Activated naive CD8-positive, alpha-beta T cell (primary cell): ENCODE measurements around the gene PLPPR1.
"Not testable (repeated sequence)": the region's sequence is repeated elsewhere in the genome, so short reads cannot be mapped to it uniquely, and the experiment has no call there.

Source experiments
- H3K27ac Mint-ChIP-seq: one replicate; pipeline ENCODE4 v1.8.0; 2021; ENCODE audit warnings: mixed read lengths
- H3K27me3 Mint-ChIP-seq: one replicate; pipeline ENCODE4 v1.8.0; 2021; ENCODE audit warnings: mixed read lengths
- H3K36me3 Mint-ChIP-seq: one replicate; pipeline ENCODE4 v1.8.0; 2021; ENCODE audit warnings: mixed read lengths
- H3K4me1 Mint-ChIP-seq: one replicate; pipeline ENCODE4 v1.8.0; 2021; ENCODE audit warnings: low read depth, mixed read lengths
- H3K4me3 Mint-ChIP-seq: one replicate; pipeline ENCODE4 v1.8.0; 2021; ENCODE audit warnings: mild to moderate bottlenecking, mixed read lengths
- H3K9me3 Mint-ChIP-seq: one replicate; pipeline ENCODE4 v1.8.0; 2021; ENCODE audit warnings: low read depth, mixed read lengths

The PLPPR1 gene

GRCh38 chr9:101299901-101300300 is 271.4 kb downstream of the PLPPR1 start:
- Mint-ChIP-seq H3K27me3 (peaks cover 4% of the 10 kb centered on the region), H3K4me1 (no peaks in the 10 kb centered on the region), H3K27ac (no peak overlapping the region), H3K36me3 (no peaks in the 10 kb centered on the region), H3K9me3 (no peaks in the 10 kb centered on the region), H3K4me3 (no peak overlapping the region)

- Mint-ChIP-seq H3K27ac (no peak overlapping the region), H3K4me1 (no peaks in the 10 kb centered on the region), H3K36me3 (no peaks in the 10 kb centered on the region), H3K9me3 (no peaks in the 10 kb centered on the region), H3K27me3 (peaks cover 7% of the 10 kb centered on the region), H3K4me3 (no peak overlapping the region)
These were observed 278.5 kb downstream of the PLPPR1 start for GRCh38 chr9:101307051-101307450.

GRCh38 chr9:101307524-101308213 is 279.1 kb downstream of the PLPPR1 start:
- no peaks in the 10 kb centered on the region for H3K36me3 Mint-ChIP-seq
- H3K9me3 Mint-ChIP-seq, result no peaks in the 10 kb centered on the region
- H3K27me3 Mint-ChIP-seq, result peaks cover 3% of the 10 kb centered on the region
- H3K27ac Mint-ChIP-seq, result no peak overlapping the region
- H3K4me3 Mint-ChIP-seq, result no peak overlapping the region
- no peaks in the 10 kb centered on the region for H3K4me1 Mint-ChIP-seq

GRCh38 chr9:101309139-101309538 is 280.6 kb downstream of the PLPPR1 start:
- Mint-ChIP-seq H3K27ac (no peak overlapping the region), H3K9me3 (no peaks in the 10 kb centered on the region), H3K4me3 (no peak overlapping the region), H3K36me3 (no peaks in the 10 kb centered on the region), H3K4me1 (no peaks in the 10 kb centered on the region), H3K27me3 (peaks cover 4% of the 10 kb centered on the region)

- Mint-ChIP-seq H3K4me3 (no peak overlapping the region), H3K27ac (no peak overlapping the region), H3K36me3 (no peaks in the 10 kb centered on the region), H3K9me3 (no peaks in the 10 kb centered on the region), H3K27me3 (peaks cover 7% of the 10 kb centered on the region), H3K4me1 (no peaks in the 10 kb centered on the region)
These were observed 282.7 kb downstream of the PLPPR1 start for GRCh38 chr9:101311191-101311590.

GRCh38 chr9:101311758-101312420 is 283.4 kb downstream of the PLPPR1 start:
- H3K27me3 Mint-ChIP-seq, result peaks cover 7% of the 10 kb centered on the region
- no peak overlapping the region for H3K4me3 Mint-ChIP-seq
- H3K4me1 Mint-ChIP-seq, result no peaks in the 10 kb centered on the region
- no peak overlapping the region for H3K27ac Mint-ChIP-seq
- no peaks in the 10 kb centered on the region for H3K36me3 Mint-ChIP-seq
- H3K9me3 Mint-ChIP-seq, result no peaks in the 10 kb centered on the region

- Mint-ChIP-seq H3K27me3 (peaks cover 7% of the 10 kb centered on the region), H3K9me3 (no peaks in the 10 kb centered on the region), H3K27ac (no peak overlapping the region), H3K4me3 (no peak overlapping the region), H3K4me1 (no peaks in the 10 kb centered on the region), H3K36me3 (no peaks in the 10 kb centered on the region)
These were observed 284.1 kb downstream of the PLPPR1 start for GRCh38 chr9:101312661-101313060.

GRCh38 chr9:101315112-101315450 is 286.6 kb downstream of the PLPPR1 start:
- no peaks in the 10 kb centered on the region for H3K4me1 Mint-ChIP-seq
- H3K27me3 Mint-ChIP-seq, result peaks cover 5% of the 10 kb centered on the region
- H3K36me3 Mint-ChIP-seq, result no peaks in the 10 kb centered on the region
- H3K9me3 Mint-ChIP-seq, result no peaks in the 10 kb centered on the region
- H3K4me3 Mint-ChIP-seq, result no peak overlapping the region
- no peak overlapping the region for H3K27ac Mint-ChIP-seq

GRCh38 chr9:101317735-101318134 is 289.2 kb downstream of the PLPPR1 start:
- no peaks in the 10 kb centered on the region for H3K4me1 Mint-ChIP-seq
- H3K4me3 Mint-ChIP-seq, result no peak overlapping the region
- H3K27me3 Mint-ChIP-seq, result peaks cover 9% of the 10 kb centered on the region
- no peaks in the 10 kb centered on the region for H3K36me3 Mint-ChIP-seq
- H3K9me3 Mint-ChIP-seq, result no peaks in the 10 kb centered on the region
- H3K27ac Mint-ChIP-seq, result no peak overlapping the region

GRCh38 chr9:101323129-101323528 is 294.6 kb downstream of the PLPPR1 start:
- Mint-ChIP-seq H3K4me1 (no peaks in the 10 kb centered on the region), H3K4me3 (no peak overlapping the region), H3K27ac (no peak overlapping the region), H3K27me3 (peaks cover 14% of the 10 kb centered on the region), H3K36me3 (no peaks in the 10 kb centered on the region), H3K9me3 (peaks cover 5% of the 10 kb centered on the region)

- no peak overlapping the region for H3K27ac Mint-ChIP-seq
- H3K4me3 Mint-ChIP-seq, result no peak overlapping the region
- peaks cover 14% of the 10 kb centered on the region for H3K27me3 Mint-ChIP-seq
- H3K36me3 Mint-ChIP-seq, result no peaks in the 10 kb centered on the region
- no peaks in the 10 kb centered on the region for H3K4me1 Mint-ChIP-seq
- H3K9me3 Mint-ChIP-seq, result peaks cover 5% of the 10 kb centered on the region
These were observed 295.8 kb downstream of the PLPPR1 start for GRCh38 chr9:101324245-101324804.

- Mint-ChIP-seq H3K9me3 (peaks cover 5% of the 10 kb centered on the region), H3K4me3 (no peak overlapping the region), H3K27me3 (peaks cover 12% of the 10 kb centered on the region), H3K27ac (no peak overlapping the region), H3K4me1 (no peaks in the 10 kb centered on the region), H3K36me3 (no peaks in the 10 kb centered on the region)
These were observed 296.5 kb downstream of the PLPPR1 start for GRCh38 chr9:101325053-101325452.

- Mint-ChIP-seq H3K4me1 (no peaks in the 10 kb centered on the region), H3K27me3 (peaks cover 11% of the 10 kb centered on the region), H3K4me3 (no peak overlapping the region), H3K36me3 (no peaks in the 10 kb centered on the region), H3K9me3 (peaks cover 5% of the 10 kb centered on the region), H3K27ac (no peak overlapping the region)
These were observed 297.5 kb downstream of the PLPPR1 start for GRCh38 chr9:101326035-101326434.

- no peak overlapping the region for H3K27ac Mint-ChIP-seq
- peaks cover 8% of the 10 kb centered on the region for H3K27me3 Mint-ChIP-seq
- H3K9me3 Mint-ChIP-seq, result peaks cover 5% of the 10 kb centered on the region
- H3K4me3 Mint-ChIP-seq, result no peak overlapping the region
- no peaks in the 10 kb centered on the region for H3K36me3 Mint-ChIP-seq
- H3K4me1 Mint-ChIP-seq, result no peaks in the 10 kb centered on the region
These were observed 298.0 kb downstream of the PLPPR1 start for GRCh38 chr9:101326501-101326900.

- not testable (repeated sequence) for H3K27ac Mint-ChIP-seq, H3K27me3 Mint-ChIP-seq, H3K4me1 Mint-ChIP-seq, H3K9me3 Mint-ChIP-seq, H3K4me3 Mint-ChIP-seq, H3K36me3 Mint-ChIP-seq
These were observed 298.9 kb downstream of the PLPPR1 start for GRCh38 chr9:101327422-101327909.
